KMS-11 (cell line): ENCODE measurements around the gene PGM1.
A peak's percentile ranks its signal among the peaks of the same experiment; 100 is the strongest.

Experiments
- H2AFZ ChIP-seq: fragments of 200-600 bp; sonication (generic); 2 replicates; pipeline ENCODE4 v1.6.1; 2016; ENCODE audit warnings: antibody characterized with exemption, mixed run types, low read depth
- H3K27ac ChIP-seq: fragments of 200-600 bp; sonication (generic); 2 replicates; pipeline ENCODE4 v1.6.1; 2016; ENCODE audit warnings: mild to moderate bottlenecking, mixed run types
- H3K27me3 ChIP-seq: fragments of 200-600 bp; sonication (generic); 2 replicates; pipeline ENCODE4 v1.6.1; 2017; ENCODE audit warnings: mild to moderate bottlenecking, low read depth, mixed run types, moderate library complexity; ENCODE audit not compliant: insufficient read depth
- H3K36me3 ChIP-seq: fragments of 200-600 bp; sonication (generic); 2 replicates; pipeline ENCODE4 v1.6.1; 2017; ENCODE audit warnings: mild to moderate bottlenecking, mixed run types; ENCODE audit not compliant: insufficient read depth
- H3K4me1 ChIP-seq: fragments of 200-600 bp; sonication (generic); 2 replicates; pipeline ENCODE4 v1.6.1; 2016; ENCODE audit warnings: mild to moderate bottlenecking, low read depth, mixed run types; ENCODE audit not compliant: poor library complexity, severe bottlenecking
- H3K4me2 ChIP-seq: fragments of 200-600 bp; sonication (generic); 2 replicates; pipeline ENCODE4 v1.7.0; 2016; ENCODE audit warnings: mild to moderate bottlenecking, mixed run types
- H3K4me3 ChIP-seq: fragments of 200-600 bp; sonication (generic); IDR thresholded peaks from 2 replicates; pipeline ENCODE4 v1.6.1; 2017; ENCODE audit warnings: low read depth, low read length, mixed read lengths; ENCODE audit not compliant: insufficient read depth
- H3K79me2 ChIP-seq: fragments of 200-600 bp; sonication (generic); 2 replicates; pipeline ENCODE4 v1.6.1; 2016; ENCODE audit warnings: low read depth, mixed run types; ENCODE audit not compliant: insufficient read depth
- H3K9ac ChIP-seq: fragments of 200-600 bp; sonication (generic); 2 replicates; pipeline ENCODE4 v1.6.1; 2016; ENCODE audit warnings: mild to moderate bottlenecking, mixed run types
- H4K20me1 ChIP-seq: fragments of 200-600 bp; sonication (generic); 2 replicates; pipeline ENCODE4 v1.6.1; 2016; ENCODE audit warnings: mild to moderate bottlenecking, mixed run types; ENCODE audit not compliant: insufficient read depth
- TF ChIP-seq, protein P1 (sequence below): fragments of 200-600 bp; sonication (generic); conservative IDR thresholded peaks from 2 replicates; pipeline ENCODE4 v1.6.1; 2017; ENCODE audit warnings: low read depth, mild to moderate bottlenecking, antibody characterized with exemption, low read length, moderate library complexity, mixed read lengths

PGM1 gene

DNA sequence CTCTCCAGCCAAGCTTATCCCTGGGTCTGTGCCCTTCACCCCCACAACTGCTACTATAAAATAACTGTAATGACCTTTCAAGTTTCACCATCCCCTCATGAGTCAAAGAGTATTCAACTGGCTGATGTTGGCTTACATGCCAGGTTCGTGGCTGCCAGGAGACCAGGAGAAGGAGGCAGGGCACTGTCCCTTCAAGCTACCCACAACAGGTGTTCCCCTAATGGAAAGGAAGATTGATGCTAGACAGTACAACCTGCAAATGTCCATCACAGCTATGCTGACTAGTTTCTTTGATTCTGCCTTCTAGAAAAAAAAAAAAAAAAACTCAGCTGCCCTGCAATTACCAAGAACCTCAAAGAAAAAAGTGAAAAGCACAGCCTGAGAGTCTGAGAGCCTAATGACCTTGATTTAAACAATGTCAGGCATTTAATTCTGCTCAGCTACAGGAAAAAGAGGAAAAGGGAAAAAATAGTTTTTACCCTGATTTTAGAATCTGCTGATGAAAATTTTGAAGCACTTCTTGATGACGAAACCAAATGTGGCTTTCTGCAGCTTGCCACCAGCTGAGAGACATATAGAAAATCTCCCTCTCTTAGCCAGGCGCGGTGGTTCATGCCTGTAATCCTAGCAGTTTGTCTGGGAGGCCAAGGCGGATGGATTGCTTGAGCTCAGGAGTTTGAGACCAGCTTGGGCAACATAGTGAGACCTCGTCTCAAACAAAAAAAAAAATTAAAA, 97.9 kb downstream of the PGM1 start:
- no peaks in the 10 kb centered on the region for H3K36me3 ChIP-seq
- H3K9ac ChIP-seq = peak overlapping the region; percentile 17; the same call in 1 of the 2 replicates
- no peaks in the 10 kb centered on the region for H3K79me2 ChIP-seq
- H3K4me1 ChIP-seq = peaks cover 57% of the 10 kb centered on the region
- no peak overlapping the region for H3K4me3 ChIP-seq
- peak overlapping the region; percentile 43 for H3K27ac ChIP-seq
- H4K20me1 ChIP-seq = no peaks in the 10 kb centered on the region
- TF ChIP-seq, protein P1, sequence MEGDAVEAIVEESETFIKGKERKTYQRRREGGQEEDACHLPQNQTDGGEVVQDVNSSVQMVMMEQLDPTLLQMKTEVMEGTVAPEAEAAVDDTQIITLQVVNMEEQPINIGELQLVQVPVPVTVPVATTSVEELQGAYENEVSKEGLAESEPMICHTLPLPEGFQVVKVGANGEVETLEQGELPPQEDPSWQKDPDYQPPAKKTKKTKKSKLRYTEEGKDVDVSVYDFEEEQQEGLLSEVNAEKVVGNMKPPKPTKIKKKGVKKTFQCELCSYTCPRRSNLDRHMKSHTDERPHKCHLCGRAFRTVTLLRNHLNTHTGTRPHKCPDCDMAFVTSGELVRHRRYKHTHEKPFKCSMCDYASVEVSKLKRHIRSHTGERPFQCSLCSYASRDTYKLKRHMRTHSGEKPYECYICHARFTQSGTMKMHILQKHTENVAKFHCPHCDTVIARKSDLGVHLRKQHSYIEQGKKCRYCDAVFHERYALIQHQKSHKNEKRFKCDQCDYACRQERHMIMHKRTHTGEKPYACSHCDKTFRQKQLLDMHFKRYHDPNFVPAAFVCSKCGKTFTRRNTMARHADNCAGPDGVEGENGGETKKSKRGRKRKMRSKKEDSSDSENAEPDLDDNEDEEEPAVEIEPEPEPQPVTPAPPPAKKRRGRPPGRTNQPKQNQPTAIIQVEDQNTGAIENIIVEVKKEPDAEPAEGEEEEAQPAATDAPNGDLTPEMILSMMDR = no peak
- peak overlapping the region; percentile 86 for H3K4me2 ChIP-seq
- H2AFZ ChIP-seq = peak overlapping the region; percentile 18
- no peaks in the 10 kb centered on the region for H3K27me3 ChIP-seq

DNA sequence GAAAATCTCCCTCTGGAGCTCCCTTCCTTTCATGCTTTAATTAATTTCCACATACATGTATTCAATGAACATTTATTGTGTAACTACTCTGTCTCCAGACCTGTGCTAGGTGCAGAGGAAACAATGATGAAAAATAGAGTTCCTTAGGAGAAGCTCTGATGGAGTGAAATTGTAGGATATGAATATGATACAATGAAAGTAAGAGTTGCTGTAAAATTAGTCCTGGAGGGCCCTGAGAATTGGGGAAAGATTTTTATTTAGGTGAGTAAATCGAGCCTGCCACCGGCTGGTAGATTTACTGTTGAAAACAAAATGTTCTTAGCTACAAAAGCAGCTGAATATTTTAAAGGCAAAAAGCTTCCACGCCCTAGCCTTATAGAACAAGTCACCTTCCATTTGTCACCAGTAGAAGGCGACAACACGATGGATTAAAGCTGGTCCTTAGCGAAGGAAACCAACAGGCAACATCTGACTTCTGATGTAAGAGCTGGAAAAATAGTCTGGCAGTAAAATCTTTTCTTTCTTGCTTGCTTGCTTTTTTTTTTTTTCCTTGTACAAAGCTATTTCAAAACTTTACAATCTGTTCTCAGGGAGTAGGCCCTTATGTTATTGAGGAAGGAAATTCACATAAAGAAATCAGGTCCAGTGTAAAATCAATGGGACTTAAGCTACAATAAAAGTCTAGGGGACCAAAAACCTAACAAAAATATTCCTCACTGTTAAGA, 98.7 kb downstream of the PGM1 start:
- peaks cover 57% of the 10 kb centered on the region for H3K4me1 ChIP-seq
- H3K4me2 ChIP-seq = peak overlapping the region; percentile 86
- H3K27ac ChIP-seq = peak overlapping the region; percentile 43
- H3K9ac ChIP-seq = peak overlapping the region; percentile 17; the same call in 1 of the 2 replicates
- TF ChIP-seq, protein P1 = peak; percentile 79
- H2AFZ ChIP-seq = peak overlapping the region; percentile 18
- H3K4me3 ChIP-seq = no peak overlapping the region
- H3K79me2 ChIP-seq = no peaks in the 10 kb centered on the region
- no peaks in the 10 kb centered on the region for H3K27me3 ChIP-seq
- H4K20me1 ChIP-seq = no peaks in the 10 kb centered on the region
- H3K36me3 ChIP-seq = no peaks in the 10 kb centered on the region

DNA sequence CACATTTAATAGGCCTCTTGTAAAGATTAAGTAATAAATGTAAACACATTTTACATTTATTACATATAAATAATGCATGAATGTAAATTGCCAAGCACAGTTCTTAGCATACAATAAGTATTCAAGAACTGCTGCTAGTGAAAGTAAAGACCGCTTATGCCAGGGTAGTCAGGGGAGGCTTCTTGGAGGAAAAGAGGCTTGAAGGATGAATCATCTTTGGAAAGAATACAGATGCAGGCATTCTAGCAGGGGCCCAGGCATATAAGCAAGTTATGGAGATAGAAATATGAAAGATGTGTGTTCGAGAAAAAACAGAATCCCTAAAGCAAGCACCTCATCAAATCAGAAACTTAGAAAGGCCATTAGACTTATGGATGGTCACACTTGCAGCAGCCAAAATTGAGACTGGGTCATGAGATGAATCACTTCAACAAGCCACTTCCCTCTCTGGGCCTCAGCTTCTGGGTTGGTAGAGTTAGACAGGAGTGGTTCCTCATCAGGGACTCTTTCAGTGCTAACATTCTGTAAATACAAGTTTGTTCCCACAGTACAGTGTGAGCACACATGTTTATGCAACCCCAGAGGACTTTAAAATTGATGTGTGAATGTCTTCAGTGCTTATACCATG, 100.8 kb downstream of the PGM1 start:
- Histone ChIP-seq H2AFZ (peak overlapping the region; percentile 43; the same call in 1 of the 2 replicates), H3K4me1 (peaks cover 57% of the 10 kb centered on the region), H3K27ac (peak overlapping the region; percentile 57), H3K9ac (peak overlapping the region; percentile 3; the same call in 1 of the 2 replicates), H4K20me1 (no peaks in the 10 kb centered on the region), H3K27me3 (no peaks in the 10 kb centered on the region), H3K4me2 (peak overlapping the region; percentile 61), H3K36me3 (no peaks in the 10 kb centered on the region), H3K4me3 (no peak overlapping the region), H3K79me2 (no peaks in the 10 kb centered on the region)
- TF ChIP-seq, protein P1 = no peak

DNA sequence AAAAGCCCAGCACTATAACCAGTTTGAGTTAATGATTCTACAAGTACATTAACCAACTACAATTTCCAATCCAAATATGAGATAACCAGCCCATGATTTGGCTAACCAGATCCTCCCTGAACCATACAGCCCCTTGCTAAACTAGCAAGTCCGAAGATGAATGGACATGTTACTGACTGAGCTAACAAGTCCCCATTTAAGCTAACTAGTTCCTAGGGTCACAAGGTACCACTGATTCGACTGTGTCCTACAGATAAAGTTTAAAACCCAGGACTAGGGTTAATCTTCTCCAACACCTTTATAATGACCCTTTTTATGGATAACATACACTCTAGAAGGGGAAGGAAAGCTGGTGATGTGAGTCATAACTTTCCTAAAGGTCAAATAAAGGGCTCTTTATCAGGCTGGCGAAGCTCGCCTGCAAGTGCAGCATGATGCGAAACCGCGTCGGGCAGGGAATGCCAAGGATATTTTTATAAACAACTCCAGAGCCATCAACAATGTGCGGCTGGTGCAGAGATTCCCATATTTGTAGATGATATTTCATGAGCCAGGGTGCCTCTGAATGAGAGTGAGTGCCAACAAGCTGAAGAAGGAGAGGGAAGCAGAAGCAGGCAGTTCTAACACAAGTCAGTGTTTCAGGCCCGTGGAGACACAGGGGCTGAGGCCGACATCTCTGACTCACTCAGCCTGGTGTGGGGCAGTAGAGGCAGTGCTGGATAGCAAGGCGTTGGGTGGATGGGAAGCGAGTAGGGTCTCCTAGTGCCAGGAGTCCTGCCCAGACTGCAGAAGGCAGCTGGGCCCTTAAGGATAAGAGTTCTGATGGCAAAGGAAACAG, 105.0 kb downstream of the PGM1 start:
- Histone ChIP-seq H3K27me3 (no peaks in the 10 kb centered on the region), H3K4me3 (no peak overlapping the region), H3K4me1 (peaks cover 30% of the 10 kb centered on the region), H3K36me3 (no peaks in the 10 kb centered on the region), H3K9ac (no peak overlapping the region), H2AFZ (no peak overlapping the region), H4K20me1 (no peaks in the 10 kb centered on the region), H3K4me2 (no peak overlapping the region), H3K27ac (no peak overlapping the region), H3K79me2 (no peaks in the 10 kb centered on the region)
- TF ChIP-seq, protein P1 = no peak
